Liver (tissue), 9 donors: ENCODE measurements around the gene CHRNE. TPM values are rescaled to one million over a fixed set of nuclear protein-coding genes. Genes with fewer than 3 reads are reported as not detected.

ENCODE experiments used
- DNase-seq: peaks from one replicate; pipeline ENCODE4 v3.0.0-alpha.2; 2017; ENCODE audit warnings: low spot score
- H3K27ac ChIP-seq, 2 donors: one replicate each; pipeline ENCODE4 v1.7.0; 2013; ENCODE audit warnings: inconsistent platforms in 2 of 2, low read length in 2 of 2, control low read depth in 1 of 2, low read depth in 1 of 2, mild to moderate bottlenecking in 1 of 2
- H3K27me3 ChIP-seq, 4 donors: one replicate each; pipeline versions ENCODE4 v1.6.1 to v1.7.0; 2013; ENCODE audit warnings: low read length in 3 of 4, inconsistent platforms in 1 of 4, mild to moderate bottlenecking in 1 of 4, moderate library complexity in 1 of 4; ENCODE audit not compliant: control insufficient read depth in 4 of 4, insufficient read depth in 4 of 4
- H3K36me3 ChIP-seq, 4 donors: one replicate each; pipeline versions ENCODE4 v1.6.1 to v1.7.0; 2013; ENCODE audit warnings: low read length in 3 of 4, mild to moderate bottlenecking in 3 of 4, low read depth in 1 of 4, moderate library complexity in 1 of 4; ENCODE audit not compliant: control insufficient read depth in 4 of 4, insufficient read depth in 3 of 4
- H3K4me1 ChIP-seq, 4 donors: one replicate each; pipeline versions ENCODE4 v1.6.1 to v1.7.0; 2013; ENCODE audit warnings: low read length in 3 of 4, mild to moderate bottlenecking in 3 of 4, moderate library complexity in 1 of 4; ENCODE audit not compliant: control insufficient read depth in 4 of 4, insufficient read depth in 4 of 4
- H3K4me3 ChIP-seq, 3 donors: one replicate each; pipeline versions ENCODE4 v1.6.1 to v1.7.0; 2013; ENCODE audit warnings: low read length in 3 of 3, control low read depth in 1 of 3, low read depth in 1 of 3, mild to moderate bottlenecking in 1 of 3
- H3K9ac ChIP-seq, 2 donors: one replicate each; pipeline ENCODE4 v1.7.0; 2013; ENCODE audit warnings: low read length in 2 of 2, mild to moderate bottlenecking in 2 of 2, moderate library complexity in 2 of 2, control low read depth in 1 of 2, low read depth in 1 of 2
- H3K9me3 ChIP-seq, 4 donors: one replicate each; pipeline versions ENCODE4 v1.6.1 to v1.7.0; 2013; ENCODE audit warnings: low read length in 3 of 4; ENCODE audit not compliant: control insufficient read depth in 4 of 4
- ATF3 ChIP-seq: IDR thresholded peaks from 2 replicates; pipeline ENCODE4 v1.6.1; 2016; ENCODE audit warnings: antibody characterized with exemption
- EGR1 ChIP-seq, 2 donors: IDR thresholded peaks; 2 replicates each; pipeline ENCODE4 v1.6.1; 2016 to 2018; ENCODE audit warnings: antibody characterized with exemption in 2 of 2, low read depth in 2 of 2
- FOXA1 ChIP-seq: IDR thresholded peaks from 2 replicates; pipeline ENCODE4 v1.6.1; 2016; ENCODE audit warnings: antibody characterized with exemption
- FOXA2 ChIP-seq: IDR thresholded peaks from 2 replicates; pipeline ENCODE4 v1.6.1; 2016; ENCODE audit warnings: antibody characterized with exemption
- GABPA ChIP-seq, 2 donors: IDR thresholded peaks in 1 of 2; conservative IDR thresholded peaks in 1 of 2; 2 replicates each; pipeline ENCODE4 v1.6.1; 2016; ENCODE audit warnings: antibody characterized with exemption in 2 of 2, mild to moderate bottlenecking in 1 of 2, moderate library complexity in 1 of 2
- NR2F2 ChIP-seq: IDR thresholded peaks from 2 replicates; pipeline ENCODE4 v1.6.1; 2016; ENCODE audit warnings: antibody characterized with exemption
- RAD21 ChIP-seq, 2 donors: IDR thresholded peaks; 2 replicates each; pipeline ENCODE4 v1.6.1; 2016; ENCODE audit warnings: antibody characterized with exemption in 2 of 2, mild to moderate bottlenecking in 2 of 2
- RXRA ChIP-seq, 2 donors: IDR thresholded peaks; 2 replicates each; pipeline ENCODE4 v1.6.1; 2017 to 2018; ENCODE audit warnings: antibody characterized with exemption in 2 of 2, mild to moderate bottlenecking in 1 of 2
- SP1 ChIP-seq: IDR thresholded peaks from 2 replicates; pipeline ENCODE4 v1.6.1; 2018; ENCODE audit warnings: antibody characterized with exemption, mild to moderate bottlenecking
- WGBS: extraction: QIAGEN DNeasy Blood & Tissue Kit; methylation state at CpG from one replicate; pipeline ENCODE4 v1.1.7; 2013; 5-methylcytosine and 5-hydroxymethylcytosine counted together
- polyA plus RNA-seq, 2 donors: library from polyadenylated mRNA; stranded (reverse) in 1 of 2; unstranded in 1 of 2; fragments of 200-250 nt in 1 of 2; fragments of >200 nt in 1 of 2; fragmentation: Nextera tagmentation in 1 of 2; extraction: Ambion mirVana in 1 of 2; gene quantifications; one replicate each; pipeline versions ENCODE4 v1.2.1 to v1.2.3, GENCODE V29; 2013 to 2015
- total RNA-seq, 2 donors: library from RNA; depleted of rRNA; stranded (reverse); fragments of >200 nt; gene quantifications; one replicate each; pipeline ENCODE4 v1.2.3, GENCODE V29; 2014
- TF ChIP-seq, protein P1 (sequence below): IDR thresholded peaks from 2 replicates; pipeline ENCODE4 v1.6.1; 2016; ENCODE audit warnings: antibody characterized with exemption
- donor health status: healthy.
- donor health status: healthy.
- donor health status: healthy.
- donor health status: healthy.
- donor health status: healthy.

The CHRNE gene
- total and polyA plus RNA-seq, 4 donors = 0.19 to 3.1 (median 0.65) TPM

- H3K9me3 ChIP-seq = no peaks in the 10 kb centered on the region
- H3K27ac ChIP-seq = no peak overlapping the region
- H3K36me3 ChIP-seq = peaks cover 14 to 55% (median 20%) of the 10 kb centered on the region in 4 donors
- no peaks in the 10 kb centered on the region for H3K27me3 ChIP-seq
- peaks cover 4 to 45% (median 24%) of the 10 kb centered on the region in 4 donors for H3K4me1 ChIP-seq
- 95% methylated on average over 13 of the region's 13 CpGs for WGBS
- no peak for TF ChIP-seq SP1
- TF ChIP-seq EGR1 (IDR thresholded peaks at IDR 0.05; ENCODE audit: low read depth in 2 of 2) = no peak
- no peak for TF ChIP-seq ATF3
- TF ChIP-seq RXRA (IDR thresholded peaks at IDR 0.05) = no peak
- no peak for TF ChIP-seq RAD21 (IDR thresholded peaks at IDR 0.05)
- DNase-seq = no peak
- no peak overlapping the region for H3K9ac ChIP-seq
- H3K4me3 ChIP-seq = no peak overlapping the region
Observed at GRCh38 chr17:4895121-4895520, 7.8 kb downstream of the CHRNE start.

GRCh38 chr17:4893721-4894560 is 9.0 kb downstream of the CHRNE start:
- no peaks in the 10 kb centered on the region for H3K9me3 ChIP-seq
- WGBS = 92% methylated on average over 31 of the region's 31 CpGs
- H3K4me3 ChIP-seq = no peak overlapping the region
- peaks cover 14 to 55% (median 20%) of the 10 kb centered on the region in 4 donors for H3K36me3 ChIP-seq
- no peak overlapping the region for H3K9ac ChIP-seq
- no peaks in the 10 kb centered on the region for H3K27me3 ChIP-seq
- no peak for DNase-seq
- no peak overlapping the region for H3K27ac ChIP-seq
- TF ChIP-seq NR2F2 = no peak
- TF ChIP-seq RAD21 (IDR thresholded peaks at IDR 0.05) = no peak
- no peak for TF ChIP-seq FOXA2
- peaks cover 2 to 40% (median 23%) of the 10 kb centered on the region in 4 donors for H3K4me1 ChIP-seq

DNA sequence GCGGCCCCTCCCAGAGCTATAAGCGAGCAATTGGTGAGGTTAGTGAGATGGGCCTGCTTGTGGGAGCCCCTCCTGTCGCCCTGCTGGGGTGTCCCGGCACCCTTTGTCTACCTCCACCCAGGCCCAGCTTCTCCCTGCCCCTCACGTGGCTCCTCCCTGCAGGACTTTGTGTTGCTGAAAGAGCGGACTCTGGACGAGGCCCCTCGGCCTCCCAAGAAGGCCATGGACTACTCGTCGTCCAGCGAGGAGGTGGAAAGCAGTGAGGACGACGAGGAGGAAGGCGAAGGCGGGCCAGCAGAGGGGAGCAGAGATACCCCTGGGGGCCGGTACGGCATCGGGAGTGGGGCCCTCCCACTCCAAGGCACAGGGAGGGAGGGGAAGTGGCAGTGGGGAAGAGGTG is 9.6 kb downstream of the CHRNE start:
- DNase-seq = no peak
- H3K27me3 ChIP-seq = no peaks in the 10 kb centered on the region
- TF ChIP-seq NR2F2 (no peak), GABPA (IDR thresholded peaks at IDR 0.05 in 1 of 2, conservative IDR thresholded peaks at IDR 0.05 in 1 of 2) (no peak), RXRA (IDR thresholded peaks at IDR 0.05) (no peak), FOXA1 (no peak)
- no peaks in the 10 kb centered on the region for H3K9me3 ChIP-seq
- H3K27ac ChIP-seq = no peak overlapping the region
- WGBS = 92% methylated on average over 18 of the region's 18 CpGs
- H3K4me3 ChIP-seq = no peak overlapping the region
- H3K36me3 ChIP-seq = peaks cover 14 to 55% (median 20%) of the 10 kb centered on the region in 4 donors
- H3K9ac ChIP-seq = no peak overlapping the region
- H3K4me1 ChIP-seq = peaks cover 2 to 34% (median 16%) of the 10 kb centered on the region in 4 donors

DNA sequence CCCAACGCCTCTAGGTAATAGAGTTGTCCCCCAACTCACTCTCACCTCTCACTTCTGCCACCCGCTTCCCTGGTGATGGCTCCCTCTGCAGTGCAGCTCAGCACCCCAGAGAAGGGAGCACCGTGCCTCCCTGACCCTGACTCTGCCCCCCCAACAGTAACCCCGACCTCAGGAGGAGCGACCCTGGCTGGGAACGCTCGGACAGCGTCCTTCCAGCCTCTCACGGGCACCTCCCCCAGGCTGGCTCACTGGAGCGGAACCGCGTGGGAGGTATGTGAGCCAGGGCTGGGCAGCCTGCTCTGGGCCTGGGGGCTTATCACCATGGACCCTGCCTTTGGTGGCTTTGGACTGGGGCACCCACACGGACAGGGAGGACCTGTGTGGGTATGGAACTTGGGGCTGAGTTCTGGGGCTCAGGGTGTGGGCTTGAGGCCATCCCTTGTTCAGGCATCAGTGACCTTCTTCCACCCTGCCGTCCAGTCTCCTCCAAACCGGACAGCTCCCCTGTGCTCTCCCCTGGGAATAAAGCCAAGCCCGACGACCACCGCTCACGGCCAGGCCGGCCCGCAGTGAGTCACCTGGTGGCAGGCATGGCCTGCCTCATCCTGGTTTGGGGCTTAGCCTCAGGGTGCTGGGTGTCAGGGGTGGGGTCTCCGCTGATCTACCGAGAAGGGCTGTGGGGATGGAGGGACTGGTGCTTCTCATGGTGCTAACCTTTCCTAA is 10.2 kb downstream of the CHRNE start:
- no peak overlapping the region for H3K9ac ChIP-seq
- H3K27me3 ChIP-seq = no peaks in the 10 kb centered on the region
- H3K27ac ChIP-seq = no peak overlapping the region
- peaks cover 2 to 27% (median 12%) of the 10 kb centered on the region in 4 donors for H3K4me1 ChIP-seq
- no peak overlapping the region for H3K4me3 ChIP-seq
- H3K9me3 ChIP-seq = no peaks in the 10 kb centered on the region
- DNase-seq = no peak
- 89% methylated on average over 23 of the region's 23 CpGs for WGBS
- TF ChIP-seq RXRA (IDR thresholded peaks at IDR 0.05) = no peak
- TF ChIP-seq, protein P1, sequence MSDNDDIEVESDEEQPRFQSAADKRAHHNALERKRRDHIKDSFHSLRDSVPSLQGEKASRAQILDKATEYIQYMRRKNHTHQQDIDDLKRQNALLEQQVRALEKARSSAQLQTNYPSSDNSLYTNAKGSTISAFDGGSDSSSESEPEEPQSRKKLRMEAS = no peak
- peaks cover 14 to 56% (median 20%) of the 10 kb centered on the region in 4 donors for H3K36me3 ChIP-seq
